Epithelial cell of prostate (primary cell): ENCODE measurements around the gene LRIT3.

Experiments used
- DNase-seq: peaks from one replicate; pipeline ENCODE4 v3.0.0-alpha.2; 2011; ENCODE audit warnings: low read depth, low spot score
- H3K27ac ChIP-seq: fragments of 450-650 bp; 2 replicates; pipeline ENCODE4 v1.5.1; 2017; ENCODE audit warnings: mild to moderate bottlenecking

The LRIT3 gene

GRCh38 chr4:109887071-109887470 lies 39.2 kb downstream of the LRIT3 start:
- H3K27ac ChIP-seq = no peak overlapping the region
- DNase-seq = no peak

GRCh38 chr4:109890076-109890475 lies 42.2 kb downstream of the LRIT3 start:
- no peak for DNase-seq
- no peak overlapping the region for H3K27ac ChIP-seq

GRCh38 chr4:109902559-109903251 lies 54.8 kb downstream of the LRIT3 start:
- no peak for DNase-seq
- H3K27ac ChIP-seq = no peak overlapping the region

- no peak for DNase-seq
- no peak overlapping the region for H3K27ac ChIP-seq
Observed at GRCh38 chr4:109908731-109909130, 60.8 kb downstream of the LRIT3 start.

- no peak overlapping the region for H3K27ac ChIP-seq
- no peak for DNase-seq
Observed at GRCh38 chr4:109910256-109910655, 62.3 kb downstream of the LRIT3 start.

- no peak within 1 kb of the TSS for H3K27ac ChIP-seq
- DNase-seq = no peak
Observed at GRCh38 chr4:109912706-109913595, 65.0 kb downstream of the LRIT3 start, which contains the start of gene EGF. EGF (plus strand) TSS chr4:109912883; CDS start chr4:109913336, 453 bp downstream.

GRCh38 chr4:109913596-109914241 lies 65.8 kb downstream of the LRIT3 start:
- no peak overlapping the region for H3K27ac ChIP-seq
- DNase-seq = no peak

- H3K27ac ChIP-seq = no peak overlapping the region
- DNase-seq = no peak
Observed at GRCh38 chr4:109914322-109914721, 66.4 kb downstream of the LRIT3 start.

GRCh38 chr4:109915385-109916026 lies 67.6 kb downstream of the LRIT3 start:
- no peak overlapping the region for H3K27ac ChIP-seq
- DNase-seq = no peak

GRCh38 chr4:109916027-109916409 lies 68.1 kb downstream of the LRIT3 start:
- H3K27ac ChIP-seq = no peak overlapping the region
- DNase-seq = no peak

GRCh38 chr4:109921384-109921808 lies 73.5 kb downstream of the LRIT3 start:
- no peak overlapping the region for H3K27ac ChIP-seq
- DNase-seq = peak; percentile 87
